LHCN-M2 (cell line): ENCODE data around the gene ADCY1. TPM values are rescaled to one million over a fixed set of nuclear protein-coding genes. Genes with fewer than 3 reads are reported as not detected.

Experiments used
- DNase-seq: peaks from one replicate; pipeline ENCODE4 v3.0.0-alpha.2; 2012; ENCODE audit warnings: low read depth
- total RNA-seq: library from RNA; depleted of rRNA; stranded (reverse); fragments of >200 nt; gene quantifications from 2 replicates; pipeline ENCODE4 v1.2.3, GENCODE V29; 2014

The ADCY1 gene
- total RNA-seq, 1 experiment from 2014 or later: 0.52 TPM

DNA sequence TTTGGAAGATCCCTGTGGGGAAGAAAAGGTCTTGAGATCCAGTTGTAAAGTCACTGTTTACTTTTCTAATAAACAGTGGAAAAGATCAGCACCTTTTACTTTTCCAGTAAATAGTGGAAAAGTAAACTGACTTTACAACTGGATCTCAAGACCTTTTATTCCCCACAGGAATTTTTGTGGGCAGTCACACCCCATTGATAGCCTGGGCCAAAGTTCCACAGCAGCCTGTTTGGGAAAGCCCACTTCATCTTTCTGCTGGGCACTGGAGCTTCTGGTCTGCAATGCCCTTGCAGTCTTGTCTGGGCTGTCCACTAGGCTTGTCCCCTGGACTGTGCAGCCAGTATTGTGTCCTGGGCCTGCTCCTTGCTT lies 50.2 kb downstream of the ADCY1 start:
- no peak for DNase-seq

DNA sequence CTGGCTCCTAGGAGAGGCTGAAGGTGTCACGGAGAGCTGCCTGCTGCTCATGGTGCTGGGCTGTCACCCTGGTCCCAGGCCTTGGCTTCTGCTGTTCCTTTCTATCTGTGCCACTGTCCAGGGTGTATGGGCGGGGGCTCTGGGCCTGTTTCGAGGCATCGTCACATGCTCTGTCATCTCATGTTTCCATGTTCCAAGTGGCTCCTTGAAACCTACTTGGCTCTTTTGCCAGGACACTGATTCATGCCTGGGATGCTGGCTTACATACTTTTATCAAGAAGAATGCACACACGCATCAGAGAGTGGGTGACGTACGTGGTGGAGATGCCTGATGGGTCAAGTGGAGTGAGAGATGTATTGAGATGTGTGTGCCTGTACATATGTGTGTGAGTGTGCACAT lies 50.9 kb downstream of the ADCY1 start:
- peak; percentile 3 for DNase-seq

DNA sequence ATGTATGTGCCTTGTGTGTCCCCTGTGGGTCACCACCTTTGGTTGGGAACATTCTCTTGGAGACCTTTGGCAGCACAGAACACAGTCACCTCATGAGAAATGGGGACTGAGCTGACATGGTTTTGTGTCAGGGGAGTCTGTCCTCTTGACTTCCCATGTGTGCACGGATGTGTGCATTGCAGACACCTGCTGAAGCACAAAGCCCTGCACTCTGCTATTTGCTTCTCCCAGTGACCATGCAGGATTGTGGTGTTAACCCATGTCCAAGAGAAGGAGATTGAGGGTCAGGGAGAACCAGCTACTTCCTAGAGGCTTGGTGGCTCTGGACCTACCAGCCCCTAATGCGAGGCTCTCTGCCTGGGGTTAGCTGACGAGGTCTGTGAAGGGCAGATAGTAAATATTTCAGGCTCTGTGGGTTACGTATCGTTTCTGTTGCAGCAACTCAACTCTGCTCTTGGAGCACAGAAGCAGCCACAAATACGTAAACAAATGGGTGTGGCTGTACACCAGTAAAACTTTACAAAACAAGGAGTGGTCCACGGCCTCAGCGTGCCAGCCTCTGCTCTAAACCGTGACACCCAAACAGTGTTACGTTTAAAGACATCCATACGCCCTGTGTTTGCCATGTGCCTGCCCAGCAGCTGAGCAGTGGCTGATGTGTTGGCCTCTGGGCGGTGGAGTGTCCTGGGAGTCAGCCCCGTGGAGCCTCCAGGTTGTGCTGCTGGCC lies 51.7 kb downstream of the ADCY1 start:
- DNase-seq: no peak

DNA sequence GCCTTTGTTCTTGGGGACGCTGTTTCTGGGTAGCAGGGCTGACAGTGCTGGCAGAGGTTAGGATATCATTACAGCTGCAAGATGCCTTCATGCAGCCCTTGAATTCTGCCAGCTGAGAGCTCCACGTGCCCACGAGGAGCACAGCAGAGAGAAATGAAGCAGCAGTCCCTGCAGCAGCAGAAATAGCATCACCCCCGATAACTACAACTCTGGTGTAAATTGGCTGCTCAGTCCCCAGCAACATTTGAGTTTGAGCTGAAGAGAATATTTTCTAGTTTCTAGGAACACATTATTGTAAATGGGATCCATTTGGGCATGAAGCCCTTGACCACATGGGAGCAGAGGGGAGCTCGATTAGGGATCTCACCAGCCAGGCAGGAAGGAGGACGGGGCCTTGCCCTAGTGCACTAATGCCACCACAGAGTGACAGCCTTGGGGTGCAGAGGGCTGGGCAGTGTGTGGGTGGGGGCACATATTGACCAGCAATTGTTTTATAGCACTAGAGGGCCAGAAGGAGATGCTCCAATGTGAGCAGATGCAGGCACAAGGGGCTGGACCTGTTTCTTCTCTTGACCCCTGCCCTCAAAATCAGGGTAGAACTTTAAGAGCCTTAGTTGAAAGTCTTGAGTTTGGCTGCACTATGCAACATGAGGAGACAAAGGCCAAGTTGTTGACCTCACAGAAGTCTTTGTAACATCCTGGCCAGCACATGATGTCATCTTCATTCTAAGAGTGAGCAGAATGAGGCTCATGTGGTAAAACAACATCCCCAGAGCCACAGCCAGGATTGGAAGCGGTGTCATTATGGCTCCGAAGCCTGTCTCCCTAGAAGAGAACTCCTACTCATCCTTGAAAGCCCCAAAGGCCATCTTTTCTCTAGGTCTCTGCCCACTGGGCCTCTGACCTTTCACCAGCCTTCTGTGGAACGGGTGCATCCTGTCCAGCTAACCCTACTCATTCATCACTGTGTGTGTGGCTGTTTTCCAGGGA lies 52.6 kb downstream of the ADCY1 start:
- DNase-seq: peak; percentile 2

DNA sequence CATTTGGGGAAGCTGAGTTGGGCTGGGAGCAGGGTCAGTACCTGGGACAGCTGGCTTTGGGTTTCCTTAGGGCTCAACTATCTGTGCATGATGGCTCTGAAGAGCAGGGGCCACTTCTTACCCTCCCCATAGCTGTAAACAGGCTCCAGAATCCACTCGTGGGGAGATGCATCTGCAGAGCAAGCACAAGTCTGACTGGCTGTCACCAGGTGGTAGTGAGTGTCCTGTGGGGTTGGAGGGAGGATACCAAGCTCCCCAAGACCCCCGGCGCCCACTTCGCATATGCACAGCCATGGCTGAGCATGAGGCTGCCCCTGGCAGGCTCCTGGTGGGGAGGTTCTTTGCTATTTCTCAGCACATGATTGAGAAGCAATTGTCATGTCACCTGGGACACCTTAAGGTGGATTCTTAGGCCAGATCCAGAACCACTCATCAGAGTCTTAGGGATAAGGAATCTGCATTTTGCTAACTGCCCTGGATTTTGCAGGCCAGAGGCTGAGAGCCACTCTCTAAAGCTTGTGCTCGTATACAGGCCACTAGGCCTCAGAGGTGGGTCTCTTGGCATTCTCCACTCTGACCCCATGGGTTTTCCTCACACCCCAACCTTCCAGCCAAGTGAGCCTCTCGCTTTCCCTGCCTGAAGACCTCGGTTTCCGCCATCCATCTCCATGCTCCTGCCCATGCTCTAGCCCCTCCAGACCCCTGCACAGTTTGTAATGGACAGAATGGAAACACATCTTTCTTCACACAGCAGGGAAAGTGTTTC lies 53.7 kb downstream of the ADCY1 start:
- no peak for DNase-seq

DNA sequence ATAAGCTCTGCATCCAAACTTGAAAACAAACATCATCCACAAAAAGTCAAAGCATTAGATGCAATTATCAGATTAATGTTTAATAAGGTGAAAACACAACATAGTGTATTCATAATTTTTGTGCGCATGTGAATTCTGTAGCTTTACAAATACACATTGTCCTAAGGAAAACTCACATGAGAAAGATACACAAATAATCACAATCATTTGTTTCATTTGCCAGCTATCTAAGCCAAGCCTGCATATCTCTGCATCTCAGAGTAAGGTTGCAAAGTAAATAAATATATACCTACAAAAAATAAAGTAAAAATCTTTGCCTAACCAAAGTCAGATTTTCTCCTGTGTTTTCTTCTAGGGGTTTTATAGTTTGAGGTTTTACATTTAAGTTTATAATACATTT lies 57.4 kb downstream of the ADCY1 start:
- no peak for DNase-seq

DNA sequence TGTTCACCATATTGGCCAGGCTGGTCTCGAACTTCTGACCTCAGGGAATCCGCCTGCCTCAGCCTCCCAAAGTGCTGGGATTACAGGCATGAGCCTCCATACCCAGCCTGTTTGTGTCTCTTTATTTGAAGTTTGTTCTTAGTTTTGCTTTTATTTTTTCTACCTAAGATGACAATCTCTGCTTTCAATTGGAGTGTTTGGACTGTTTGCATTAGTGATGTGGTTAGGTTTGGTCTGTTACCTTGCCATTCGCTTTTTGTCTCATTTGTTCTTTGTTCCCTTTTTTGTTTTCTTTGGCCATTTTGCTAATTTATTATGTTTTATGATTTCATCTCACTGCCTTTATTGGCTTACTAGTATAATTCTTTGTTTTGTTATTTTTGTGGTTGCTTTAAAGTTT lies 62.6 kb downstream of the ADCY1 start:
- DNase-seq: no peak

DNA sequence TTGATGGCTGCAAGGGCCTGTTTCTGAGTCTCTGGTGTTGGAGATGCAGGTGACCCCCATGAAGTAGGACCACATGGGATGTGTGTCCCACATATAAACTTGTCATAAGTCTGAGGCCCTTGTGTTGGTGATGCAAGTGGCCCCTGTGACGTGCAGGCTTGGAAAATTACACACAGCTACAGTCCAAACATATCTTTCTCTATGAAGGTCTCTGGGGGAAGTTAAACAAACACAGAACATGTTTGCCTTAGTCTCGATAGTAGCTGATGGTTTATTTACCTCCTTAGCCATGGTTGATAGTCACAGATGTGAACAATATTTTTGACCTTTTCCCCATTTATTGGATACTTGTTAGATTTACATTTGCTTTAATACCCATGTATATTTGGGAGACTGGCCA lies 64.7 kb downstream of the ADCY1 start:
- DNase-seq: no peak

DNA sequence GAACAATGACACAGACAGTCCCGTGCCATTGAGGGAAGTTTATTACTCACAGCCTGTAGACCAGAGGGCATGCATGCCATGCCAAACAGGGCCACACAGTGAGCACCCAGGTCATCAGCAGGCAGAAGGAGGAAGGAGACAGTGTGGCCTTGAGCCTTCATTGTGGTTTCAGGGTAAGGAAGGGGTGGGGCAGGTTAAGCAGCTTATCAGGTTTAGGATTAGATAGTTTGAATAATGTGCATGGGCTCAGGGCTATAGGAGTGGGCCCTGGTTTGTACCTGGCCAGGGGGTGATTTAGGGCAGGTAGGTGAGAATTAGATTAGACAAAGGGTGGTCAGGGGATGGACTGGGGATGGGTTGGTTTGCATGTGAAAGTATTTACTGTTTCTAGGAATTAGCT lies 67.9 kb downstream of the ADCY1 start:
- no peak for DNase-seq

DNA sequence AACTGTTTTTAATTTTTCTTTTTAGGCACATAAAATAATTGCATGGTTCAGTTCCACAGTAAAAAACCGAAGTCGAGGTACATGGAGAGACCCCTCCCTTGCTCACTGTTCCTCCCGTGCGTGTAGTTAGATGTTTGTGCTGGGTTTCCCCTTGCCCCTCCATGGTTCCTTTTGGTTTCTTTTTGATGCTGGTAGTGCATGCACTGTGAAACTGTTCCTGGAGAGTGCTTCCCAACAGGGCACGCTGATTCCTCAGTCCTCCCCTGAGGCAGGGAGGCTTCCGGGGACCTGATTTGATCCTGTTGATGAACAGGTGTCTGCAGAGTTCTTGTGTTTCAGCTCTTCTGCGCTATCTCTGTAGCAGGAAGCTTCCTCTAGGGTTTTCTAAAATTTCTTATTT lies 69.5 kb downstream of the ADCY1 start:
- DNase-seq: no peak

DNA sequence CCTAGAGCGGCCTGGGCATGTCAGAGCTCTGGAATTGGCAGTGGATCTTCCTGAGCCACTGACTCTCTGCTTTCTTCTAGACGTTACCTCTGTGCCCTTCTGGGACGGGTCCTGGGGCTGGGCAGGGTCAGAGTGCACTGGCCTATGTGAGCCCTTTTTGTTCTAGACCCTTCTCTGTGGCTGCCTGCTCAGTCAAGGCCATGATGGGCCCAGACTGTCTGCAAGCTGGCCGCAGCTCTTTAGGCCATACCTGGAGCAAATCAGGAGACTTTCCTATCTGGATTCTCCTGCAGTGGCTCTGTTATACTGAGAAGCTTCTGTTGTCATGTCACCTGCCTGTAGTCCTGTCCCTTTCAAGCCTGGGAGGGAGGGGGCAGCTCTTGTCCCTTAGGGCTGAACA lies 70.1 kb downstream of the ADCY1 start:
- no peak for DNase-seq

DNA sequence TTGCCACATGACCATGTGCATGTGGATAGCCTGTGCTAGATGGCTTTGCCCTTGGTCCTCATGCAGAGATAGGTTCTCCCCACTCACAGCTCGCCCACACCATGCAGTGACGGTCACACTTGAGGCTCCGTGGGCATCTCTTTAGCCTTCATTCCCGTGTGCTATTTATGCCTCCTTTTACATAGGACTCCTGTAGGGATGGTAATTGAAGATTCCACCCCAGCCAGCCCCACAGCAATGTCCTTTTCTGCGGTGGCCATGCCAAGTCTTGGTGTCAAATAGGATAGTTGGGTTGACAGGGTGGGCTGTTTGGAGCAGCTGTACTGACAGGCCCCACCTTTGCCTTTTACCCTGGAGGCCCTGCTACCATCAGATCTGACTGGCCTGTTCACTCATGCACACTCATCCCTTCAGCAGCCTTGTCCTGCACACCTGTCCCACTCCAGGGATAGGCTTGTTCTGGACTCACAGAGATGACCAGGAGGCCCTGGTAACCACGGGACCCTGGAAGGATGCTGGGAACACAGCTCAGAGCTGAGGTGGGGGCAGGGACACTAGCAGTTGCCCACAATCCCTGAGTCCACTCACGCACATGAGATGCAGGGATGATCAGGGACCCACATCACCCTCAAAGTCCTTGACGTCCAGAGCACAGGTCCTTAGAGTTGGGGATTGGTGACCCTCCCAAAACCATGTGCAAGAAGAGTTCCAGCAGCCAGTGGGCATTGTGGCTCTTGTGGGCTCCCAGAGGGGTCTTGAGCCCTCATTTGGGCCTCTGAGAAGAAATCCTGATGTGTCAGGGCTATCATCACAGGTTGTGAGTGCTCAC lies 71.2 kb downstream of the ADCY1 start:
- no peak for DNase-seq

DNA sequence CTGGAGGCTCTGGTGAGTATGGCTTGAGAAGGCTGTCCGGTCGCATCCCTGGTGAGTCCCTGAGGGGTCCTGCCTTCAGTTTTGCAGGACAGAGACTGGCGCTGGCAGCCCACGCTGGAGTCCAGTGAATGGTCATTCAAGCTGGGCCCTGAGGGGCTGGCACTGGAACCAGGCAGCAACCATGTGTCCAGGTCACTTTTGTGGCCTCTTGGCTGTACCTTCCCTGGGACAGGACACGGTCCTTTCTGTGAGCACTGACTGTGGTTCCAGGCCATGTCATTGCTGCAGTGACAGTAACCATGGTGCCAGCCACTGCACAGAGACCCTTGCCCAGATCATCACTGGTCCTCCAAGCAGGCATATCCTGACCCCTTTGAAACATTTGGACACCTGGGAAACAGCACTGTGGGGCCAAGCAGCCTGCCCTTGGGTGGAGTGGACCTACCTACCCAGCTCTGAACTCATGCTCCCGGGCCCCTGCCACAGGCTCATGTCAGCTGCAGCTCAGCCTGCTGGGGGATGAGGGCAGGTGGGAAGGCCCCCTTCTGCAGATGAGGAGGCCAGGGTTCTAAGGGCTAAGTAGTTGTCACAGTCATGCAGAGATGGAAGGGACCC lies 72.1 kb downstream of the ADCY1 start:
- DNase-seq: no peak

DNA sequence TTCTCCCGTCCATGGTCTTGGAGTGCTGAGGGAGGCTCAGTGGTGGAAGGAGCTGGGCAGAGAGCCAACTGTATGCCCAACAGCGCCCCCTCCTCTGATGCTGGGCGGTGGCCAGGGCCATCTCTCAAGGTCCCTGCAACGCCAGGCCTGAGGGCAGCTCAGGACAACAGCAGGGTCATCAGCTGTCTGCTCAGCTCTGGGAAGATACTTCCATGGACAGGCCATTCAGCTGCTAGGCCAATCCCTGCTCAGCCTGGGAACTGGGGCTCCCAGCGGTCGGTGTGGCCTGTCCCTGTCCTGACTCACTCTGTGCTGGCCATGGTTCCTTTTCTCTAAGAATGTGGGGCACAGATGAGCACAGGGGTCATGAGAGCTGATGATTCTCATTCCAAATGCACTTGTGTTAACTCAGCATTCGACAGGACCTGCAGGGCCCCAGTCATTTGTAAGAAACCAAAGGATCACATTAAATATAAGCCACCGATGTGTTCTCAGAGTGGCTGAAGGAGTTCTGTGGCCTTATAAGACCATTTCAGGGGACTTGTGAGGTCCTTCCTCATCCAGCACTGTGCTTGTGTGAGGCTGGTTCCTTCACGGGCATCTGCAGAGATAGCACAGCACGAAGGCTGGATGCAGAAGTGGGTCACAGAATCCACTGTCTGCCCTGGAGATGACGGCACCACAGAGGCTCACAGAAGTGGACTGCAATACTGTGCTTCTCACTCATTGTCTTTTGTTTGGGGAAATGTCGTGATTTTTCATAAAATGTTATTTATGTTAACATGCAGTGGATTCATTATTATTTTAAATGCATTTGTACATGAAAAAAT lies 73.0 kb downstream of the ADCY1 start:
- DNase-seq: peak; percentile 65

DNA sequence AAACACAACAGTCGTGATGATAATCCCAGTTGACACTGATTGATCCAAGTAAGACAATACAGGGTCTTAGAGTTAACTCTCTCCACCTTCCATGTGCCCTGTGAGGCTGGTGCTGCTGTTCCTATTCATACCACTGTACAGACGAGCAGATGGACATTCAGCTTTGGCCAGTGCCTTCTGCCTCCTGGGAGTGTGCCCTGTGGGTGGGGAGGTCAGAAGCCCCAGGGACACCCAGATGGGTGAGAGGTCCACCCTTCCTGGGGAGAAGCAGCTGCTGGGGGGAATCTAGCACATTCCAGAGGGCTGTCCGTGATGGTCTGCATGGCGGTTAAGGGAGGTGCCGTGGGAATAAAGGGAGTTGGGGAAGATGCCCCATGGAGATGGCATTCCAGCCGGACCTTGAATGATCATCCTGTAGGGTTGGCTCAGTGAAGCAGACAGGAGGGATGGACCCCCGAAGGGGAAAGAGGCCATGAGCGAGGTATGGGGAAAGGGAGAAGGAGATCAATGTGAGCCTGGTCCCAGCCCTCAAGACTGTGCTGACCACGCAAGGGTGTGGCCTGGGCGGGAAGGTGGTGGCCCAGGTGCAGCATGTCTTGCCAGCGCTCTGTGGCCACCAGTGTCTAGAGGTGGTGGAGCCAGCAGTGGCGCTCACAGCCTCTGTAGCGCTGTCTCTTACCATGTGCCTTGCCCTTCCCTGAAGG lies 74.0 kb downstream of the ADCY1 start:
- no peak for DNase-seq

DNA sequence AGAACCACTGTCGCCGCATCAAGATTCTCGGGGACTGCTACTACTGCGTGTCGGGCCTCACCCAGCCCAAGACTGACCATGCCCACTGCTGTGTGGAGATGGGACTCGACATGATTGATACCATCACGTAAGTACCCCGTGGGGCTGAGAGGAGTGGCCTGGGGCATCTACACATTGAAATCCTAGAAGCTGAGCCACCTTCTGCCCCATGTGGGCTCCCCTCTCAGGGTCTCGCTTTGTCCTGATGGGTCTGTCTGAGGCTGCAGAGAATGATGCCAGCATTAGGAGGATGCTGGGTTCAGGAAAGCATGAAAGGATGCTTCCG lies 74.5 kb downstream of the ADCY1 start:
- no peak for DNase-seq

DNA sequence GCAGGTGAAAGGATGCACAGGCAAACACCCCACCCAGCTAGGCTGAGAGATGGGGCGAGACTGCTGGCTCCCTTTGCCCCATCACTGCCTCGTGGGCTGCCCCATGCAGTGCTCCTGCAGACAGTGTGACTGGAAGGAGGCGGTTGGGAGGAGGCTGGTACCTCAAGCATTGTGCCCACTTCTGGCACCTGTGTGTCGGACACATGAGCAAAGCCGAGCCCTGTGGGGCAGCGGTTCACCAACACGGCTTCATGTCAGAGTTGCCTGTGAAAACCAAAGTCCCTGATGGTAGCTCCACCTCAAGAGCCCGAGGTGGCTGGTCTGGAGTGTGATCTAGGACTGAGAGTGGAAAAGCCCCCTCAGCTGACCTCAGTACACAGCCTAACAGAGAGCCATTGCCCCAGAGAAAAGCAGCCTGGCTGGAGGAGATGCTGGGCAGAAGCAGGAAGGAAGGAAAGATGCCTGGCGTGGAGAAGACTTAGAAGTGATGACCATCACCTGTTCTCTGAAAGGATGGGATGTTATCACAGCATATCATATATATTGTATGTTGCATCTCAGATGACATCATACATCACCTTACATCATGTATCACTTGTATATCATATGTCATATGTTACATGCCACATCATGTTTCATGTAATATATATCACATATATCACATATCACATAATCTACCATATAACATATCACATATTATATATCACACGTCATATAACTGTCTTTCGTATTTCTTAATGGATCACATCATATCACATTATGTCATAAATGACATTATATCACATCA lies 75.6 kb downstream of the ADCY1 start:
- no peak for DNase-seq
